ENCODE measurements around the gene CD177. TPM values are rescaled to one million over a fixed set of nuclear protein-coding genes. Genes with fewer than 3 reads are reported as not detected.

The CD177 gene
- polyA plus RNA-seq, 1 of the 3 experiments (the other 2 are of a cell fraction): 0.54 TPM

DNA sequence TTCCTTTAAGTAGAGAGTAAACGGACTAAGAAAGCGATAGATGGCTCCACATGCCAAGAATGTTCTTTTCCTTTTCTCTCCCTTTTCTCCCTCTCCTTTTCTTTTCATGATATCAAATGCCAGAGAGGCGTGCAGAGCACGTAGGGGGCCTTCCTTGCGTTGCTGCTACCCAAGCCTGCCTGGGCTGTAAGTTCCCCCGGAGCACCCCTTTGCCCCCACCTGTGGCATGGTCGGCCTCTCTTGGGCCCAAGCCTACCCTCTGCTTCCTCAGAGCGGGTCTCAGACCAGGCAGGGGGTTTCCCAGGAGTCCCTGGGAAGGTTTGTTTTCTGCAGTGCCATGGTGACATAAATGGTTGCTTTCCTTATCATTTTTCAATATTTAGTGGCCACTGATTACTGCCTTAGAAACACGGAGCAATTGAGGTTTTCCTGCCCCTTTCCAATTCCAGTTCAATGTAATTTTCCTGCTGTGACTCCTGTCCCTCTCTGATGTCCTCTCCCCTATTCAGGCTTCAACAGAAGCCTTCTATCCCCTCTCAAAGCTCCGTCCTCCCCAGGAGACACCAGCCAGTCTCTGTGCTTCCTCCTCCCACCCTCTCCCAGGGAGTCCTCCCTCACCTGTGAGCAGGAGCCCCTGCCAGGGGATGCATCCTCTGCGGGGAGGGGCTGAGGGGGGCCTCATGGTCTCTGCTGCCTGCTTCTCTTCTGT is 22.6 kb upstream of the CD177 start:
- no peaks in the 10 kb centered on the region for H3K9me3 ChIP-seq
- ChIA-PET CTCF (no interaction called here), POLR2A (no interaction called here)
- no peak overlapping the region for H3K27ac ChIP-seq (ENCODE audit: low read depth in 2 of 2, low read length in 1 of 2)
- no peak overlapping the region for H3K4me2 ChIP-seq
- H3K36me3 ChIP-seq (replicated peaks in 1 of 2; ENCODE audit: control insufficient read depth in 1 of 2, insufficient read depth in 2 of 2, low read length in 1 of 2): no peaks in the 10 kb centered on the region
- no peak for TF ChIP-seq MXI1 (IDR thresholded peaks at IDR 0.05; ENCODE audit: low read depth, low read length)
- no peak for TF ChIP-seq TCF12 (IDR thresholded peaks at IDR 0.05)
- no peak for TF ChIP-seq NFIC (IDR thresholded peaks at IDR 0.05; ENCODE audit: borderline replicate concordance)
- TF ChIP-seq ELF1 (IDR thresholded peaks at IDR 0.05): no peak
- TF ChIP-seq, protein P1, sequence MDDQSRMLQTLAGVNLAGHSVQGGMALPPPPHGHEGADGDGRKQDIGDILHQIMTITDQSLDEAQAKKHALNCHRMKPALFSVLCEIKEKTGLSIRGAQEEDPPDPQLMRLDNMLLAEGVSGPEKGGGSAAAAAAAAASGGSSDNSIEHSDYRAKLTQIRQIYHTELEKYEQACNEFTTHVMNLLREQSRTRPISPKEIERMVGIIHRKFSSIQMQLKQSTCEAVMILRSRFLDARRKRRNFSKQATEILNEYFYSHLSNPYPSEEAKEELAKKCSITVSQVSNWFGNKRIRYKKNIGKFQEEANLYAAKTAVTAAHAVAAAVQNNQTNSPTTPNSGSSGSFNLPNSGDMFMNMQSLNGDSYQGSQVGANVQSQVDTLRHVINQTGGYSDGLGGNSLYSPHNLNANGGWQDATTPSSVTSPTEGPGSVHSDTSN (IDR thresholded peaks at IDR 0.05): no peak
- TF ChIP-seq MEF2A (IDR thresholded peaks at IDR 0.05; ENCODE audit: borderline replicate concordance, low read depth): no peak
- TF ChIP-seq SIN3A (IDR thresholded peaks at IDR 0.05; ENCODE audit: borderline replicate concordance, low read depth, low read length): no peak
- no peak for TF ChIP-seq FOXM1 (IDR thresholded peaks at IDR 0.05; ENCODE audit: low read depth)
- TF ChIP-seq, protein P2, sequence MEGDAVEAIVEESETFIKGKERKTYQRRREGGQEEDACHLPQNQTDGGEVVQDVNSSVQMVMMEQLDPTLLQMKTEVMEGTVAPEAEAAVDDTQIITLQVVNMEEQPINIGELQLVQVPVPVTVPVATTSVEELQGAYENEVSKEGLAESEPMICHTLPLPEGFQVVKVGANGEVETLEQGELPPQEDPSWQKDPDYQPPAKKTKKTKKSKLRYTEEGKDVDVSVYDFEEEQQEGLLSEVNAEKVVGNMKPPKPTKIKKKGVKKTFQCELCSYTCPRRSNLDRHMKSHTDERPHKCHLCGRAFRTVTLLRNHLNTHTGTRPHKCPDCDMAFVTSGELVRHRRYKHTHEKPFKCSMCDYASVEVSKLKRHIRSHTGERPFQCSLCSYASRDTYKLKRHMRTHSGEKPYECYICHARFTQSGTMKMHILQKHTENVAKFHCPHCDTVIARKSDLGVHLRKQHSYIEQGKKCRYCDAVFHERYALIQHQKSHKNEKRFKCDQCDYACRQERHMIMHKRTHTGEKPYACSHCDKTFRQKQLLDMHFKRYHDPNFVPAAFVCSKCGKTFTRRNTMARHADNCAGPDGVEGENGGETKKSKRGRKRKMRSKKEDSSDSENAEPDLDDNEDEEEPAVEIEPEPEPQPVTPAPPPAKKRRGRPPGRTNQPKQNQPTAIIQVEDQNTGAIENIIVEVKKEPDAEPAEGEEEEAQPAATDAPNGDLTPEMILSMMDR (IDR thresholded peaks at IDR 0.05): no peak
- TF ChIP-seq, protein P3, sequence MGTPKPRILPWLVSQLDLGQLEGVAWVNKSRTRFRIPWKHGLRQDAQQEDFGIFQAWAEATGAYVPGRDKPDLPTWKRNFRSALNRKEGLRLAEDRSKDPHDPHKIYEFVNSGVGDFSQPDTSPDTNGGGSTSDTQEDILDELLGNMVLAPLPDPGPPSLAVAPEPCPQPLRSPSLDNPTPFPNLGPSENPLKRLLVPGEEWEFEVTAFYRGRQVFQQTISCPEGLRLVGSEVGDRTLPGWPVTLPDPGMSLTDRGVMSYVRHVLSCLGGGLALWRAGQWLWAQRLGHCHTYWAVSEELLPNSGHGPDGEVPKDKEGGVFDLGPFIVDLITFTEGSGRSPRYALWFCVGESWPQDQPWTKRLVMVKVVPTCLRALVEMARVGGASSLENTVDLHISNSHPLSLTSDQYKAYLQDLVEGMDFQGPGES (IDR thresholded peaks at IDR 0.05; ENCODE audit: low read depth, low read length): no peak
- TF ChIP-seq SMC3 (IDR thresholded peaks at IDR 0.05; ENCODE audit: low read depth, low read length): no peak
- no peak for TF ChIP-seq RXRA (IDR thresholded peaks at IDR 0.05; ENCODE audit: borderline replicate concordance, low read depth)
- TF ChIP-seq TAF1 (IDR thresholded peaks at IDR 0.05; ENCODE audit: borderline replicate concordance, low read depth, low read length): no peak
- TF ChIP-seq EP300 (IDR thresholded peaks at IDR 0.05; ENCODE audit: borderline replicate concordance in 1 of 2, low read depth in 1 of 2, low read length in 1 of 2): no peak
- TF ChIP-seq RFX5 (IDR thresholded peaks at IDR 0.05; ENCODE audit: low read length): no peak
- no peak for TF ChIP-seq RAD21 (IDR thresholded peaks at IDR 0.05; ENCODE audit: low read length)
- no peak for TF ChIP-seq CHD2 (IDR thresholded peaks at IDR 0.05; ENCODE audit: low read length, partially characterized antibody)
- H3K9ac ChIP-seq: no peak overlapping the region
- no peaks in the 10 kb centered on the region for H3F3A ChIP-seq (replicated peaks; ENCODE audit: insufficient read depth)
- WGBS (ENCODE audit: low lambda C conversion rate): 22% methylated on average over 11 of the region's 11 CpGs
- H3K4me1 ChIP-seq (ENCODE audit: control insufficient read depth in 1 of 2, insufficient read depth in 2 of 2, low read depth in 1 of 2, low read length in 1 of 2): no peaks in the 10 kb centered on the region
- H3K9me2 ChIP-seq: no peaks in the 10 kb centered on the region
- peaks cover 2% of the 10 kb centered on the region; the same call in 1 of the 2 replicates for H3K27me3 ChIP-seq (ENCODE audit: insufficient read depth)
- no peak overlapping the region for H2AFZ ChIP-seq (ENCODE audit: low read depth)
- no peaks in the 10 kb centered on the region for H3K79me2 ChIP-seq (ENCODE audit: insufficient read depth)
- no peak for DNase-seq
- no peak overlapping the region for H3K4me3 ChIP-seq (ENCODE audit: low read depth in 2 of 2, low read length in 1 of 2)
- no peaks in the 10 kb centered on the region for H4K20me1 ChIP-seq (ENCODE audit: insufficient read depth)
